ENCODE data around the gene MIDN. TPM values are rescaled to one million over a fixed set of nuclear protein-coding genes. Genes with fewer than 3 reads are reported as not detected.

MIDN gene
- total RNA-seq, 2 experiments from 2014 or later: 54.1 to 54.6 TPM

DNA sequence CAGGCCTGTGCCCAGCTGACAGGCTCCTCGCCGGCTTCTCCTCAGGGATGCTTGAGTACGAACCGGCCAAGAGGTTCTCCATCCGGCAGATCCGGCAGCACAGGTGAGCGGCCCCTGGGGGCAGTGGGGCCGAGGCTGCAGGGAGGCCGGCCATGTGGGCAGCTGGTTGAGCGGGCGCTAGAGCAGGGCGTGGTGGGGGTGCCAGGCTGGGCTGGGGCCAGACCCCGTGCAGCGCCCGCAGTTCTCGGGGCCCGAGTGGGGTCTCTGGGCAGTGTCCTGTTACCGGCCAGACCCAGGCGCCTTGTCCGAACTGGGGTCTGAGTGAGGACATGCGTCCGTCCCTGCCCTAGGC is 26.5 kb upstream of the MIDN start:
- no peak for DNase-seq
- H3K4me3 Mint-ChIP-seq: no peak overlapping the region
- ChIA-PET CTCF (interaction anchor here (1.1 to 1.5 kb wide), 2 partner anchors 21 to 23 kb away, joined by 4 read pairs; no protein-coding TSS in a partner anchor), POLR2A (no interaction called here)
- intact Hi-C loops (cut with micrococcal nuclease): no loop called here
- H3K27me3 Mint-ChIP-seq: no peaks in the 10 kb centered on the region
- no peaks in the 10 kb centered on the region for H3K36me3 Mint-ChIP-seq
- no peaks in the 10 kb centered on the region for H3K4me1 Mint-ChIP-seq (ENCODE audit: low read depth)
- H3K27ac Mint-ChIP-seq: no peak overlapping the region
- no peaks in the 10 kb centered on the region for H3K9me3 Mint-ChIP-seq

DNA sequence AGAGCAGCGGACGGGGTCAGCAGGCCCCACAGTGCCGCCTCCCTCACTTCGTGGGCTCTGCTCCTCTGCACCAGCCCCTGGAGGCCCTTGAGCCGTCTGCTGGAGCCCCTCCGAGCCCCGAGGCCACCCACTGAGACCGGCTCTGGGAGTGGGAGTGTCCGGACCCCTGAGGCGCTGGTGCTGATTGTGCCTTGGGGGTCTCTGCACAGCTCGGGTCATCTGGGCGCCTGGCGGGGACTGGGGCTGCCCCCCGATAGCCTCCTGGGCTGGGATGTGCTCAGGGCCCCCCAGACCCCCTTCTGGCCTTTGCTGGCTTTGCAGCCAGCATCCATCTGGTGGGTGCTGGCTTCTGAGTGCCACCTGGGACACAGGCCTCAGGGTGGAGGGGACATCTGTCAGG is 26.0 kb upstream of the MIDN start:
- POLR2A ChIA-PET: no interaction called here
- H3K4me3 Mint-ChIP-seq: no peak overlapping the region
- no peaks in the 10 kb centered on the region for H3K4me1 Mint-ChIP-seq (ENCODE audit: low read depth)

DNA sequence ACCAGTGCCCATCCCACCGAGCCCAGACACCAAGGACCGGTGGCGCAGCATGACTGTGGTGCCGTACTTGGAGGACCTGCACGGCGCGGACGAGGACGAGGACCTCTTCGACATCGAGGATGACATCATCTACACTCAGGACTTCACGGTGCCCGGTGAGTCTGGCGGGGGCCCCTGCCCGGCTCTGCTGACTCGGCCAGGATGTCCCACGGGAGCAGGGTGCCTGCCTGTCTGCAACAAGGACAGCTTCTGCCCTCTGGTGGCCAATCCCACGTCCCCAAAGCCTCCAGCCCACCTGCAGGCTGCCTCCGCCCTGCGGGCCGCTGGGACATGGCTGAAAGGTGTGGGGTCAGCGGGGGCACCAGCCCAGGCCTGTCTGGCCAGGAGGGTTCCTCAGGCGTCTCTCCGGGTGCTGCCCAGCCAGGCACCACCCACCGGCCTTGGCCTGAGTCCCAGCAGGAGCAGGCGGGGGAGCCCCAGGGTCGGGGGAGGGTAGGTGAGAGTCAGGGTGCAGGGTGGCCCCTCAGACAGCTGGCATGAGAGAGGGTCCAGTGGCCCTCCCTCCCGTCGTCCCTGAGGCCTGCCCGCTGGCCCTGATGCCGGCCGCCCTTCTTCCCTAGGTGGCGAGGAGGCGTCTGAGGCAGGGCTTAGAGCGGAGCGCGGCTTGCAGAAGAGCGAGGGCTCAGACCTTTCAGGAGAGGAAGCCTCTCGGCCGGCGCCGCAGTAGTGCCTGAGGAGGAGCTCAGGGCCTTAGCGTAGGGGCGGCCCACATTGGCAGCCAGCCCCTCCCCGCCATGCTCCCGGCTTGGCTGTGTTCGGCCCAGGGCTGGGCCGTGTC is 25.1 kb upstream of the MIDN start:
- Mint-ChIP-seq H3K27me3 (no peaks in the 10 kb centered on the region), H3K36me3 (peaks cover 6% of the 10 kb centered on the region), H3K9me3 (no peaks in the 10 kb centered on the region), H3K4me3 (no peak overlapping the region), H3K4me1 (ENCODE audit: low read depth) (no peaks in the 10 kb centered on the region), H3K27ac (no peak overlapping the region)
- DNase-seq: peak; percentile 51
- POLR2A ChIA-PET: no interaction called here
- intact Hi-C loops (cut with micrococcal nuclease): no loop called here
- CTCF ChIA-PET: interaction anchor here (0.6 to 1.2 kb wide), 4 partner anchors 12 to 124 kb away, joined by 3 to 4 read pairs (median 4); no protein-coding TSS in a partner anchor

More for the DNA sequence above, 26.0 kb upstream of the MIDN start:
- Mint-ChIP-seq H3K27ac (no peak overlapping the region), H3K36me3 (peaks cover 2% of the 10 kb centered on the region), H3K9me3 (no peaks in the 10 kb centered on the region), H3K27me3 (no peaks in the 10 kb centered on the region)
- intact Hi-C loops (cut with micrococcal nuclease): no loop called here
- CTCF ChIA-PET: interaction anchor here (0.6 to 1.5 kb wide), 4 partner anchors 11 to 123 kb away, joined by 3 to 4 read pairs (median 4); no protein-coding TSS in a partner anchor
- no peak for DNase-seq

DNA sequence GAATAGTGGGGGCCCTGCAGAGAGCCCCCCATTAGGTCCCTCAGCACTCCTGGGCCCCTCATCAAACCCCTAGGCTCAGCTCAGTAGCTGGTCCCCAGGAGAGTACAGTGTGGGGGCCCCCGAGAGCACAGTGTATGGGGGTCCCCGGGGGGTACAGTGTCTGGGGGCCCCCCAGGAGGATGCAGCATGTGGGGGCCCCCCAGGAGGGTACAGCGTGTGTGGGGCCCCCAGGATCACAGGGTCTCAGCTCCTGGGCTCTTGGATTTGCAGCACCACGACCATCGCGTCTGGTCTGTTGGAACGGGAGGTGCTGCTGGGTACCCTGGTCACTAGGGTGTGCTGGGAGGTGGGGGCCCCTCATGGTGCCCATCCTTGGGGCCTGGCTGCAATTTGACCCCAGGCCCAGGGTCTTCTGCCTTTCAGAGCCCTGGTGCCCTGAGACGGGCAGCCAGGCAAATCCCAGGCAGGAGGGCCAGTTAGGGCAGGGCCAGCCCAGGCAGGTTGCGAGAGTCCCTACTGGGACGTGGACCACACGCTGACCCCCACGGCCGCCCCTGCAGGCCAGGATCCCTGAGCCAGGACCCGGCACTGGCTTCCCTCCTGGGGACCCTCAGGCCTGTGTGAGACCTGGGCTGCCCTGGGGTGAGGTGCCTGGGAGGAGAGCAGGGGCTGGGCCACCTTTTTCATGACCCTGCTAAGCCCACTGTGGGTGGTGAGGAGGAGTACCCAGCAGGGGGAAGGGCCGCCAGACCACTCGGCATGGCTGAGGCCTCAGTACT is 24.1 kb upstream of the MIDN start:
- Mint-ChIP-seq H3K27me3 (no peaks in the 10 kb centered on the region), H3K9me3 (no peaks in the 10 kb centered on the region), H3K36me3 (peaks cover 7% of the 10 kb centered on the region), H3K4me1 (ENCODE audit: low read depth) (no peaks in the 10 kb centered on the region), H3K27ac (no peak overlapping the region), H3K4me3 (no peak overlapping the region)
- POLR2A ChIA-PET: no interaction called here
- DNase-seq: no peak
- CTCF ChIA-PET: interaction anchor here (1.2 kb wide), 1 partner anchor 14 kb away, joined by 4 read pairs; no protein-coding TSS in a partner anchor
- intact Hi-C loops (cut with micrococcal nuclease): no loop called here

DNA sequence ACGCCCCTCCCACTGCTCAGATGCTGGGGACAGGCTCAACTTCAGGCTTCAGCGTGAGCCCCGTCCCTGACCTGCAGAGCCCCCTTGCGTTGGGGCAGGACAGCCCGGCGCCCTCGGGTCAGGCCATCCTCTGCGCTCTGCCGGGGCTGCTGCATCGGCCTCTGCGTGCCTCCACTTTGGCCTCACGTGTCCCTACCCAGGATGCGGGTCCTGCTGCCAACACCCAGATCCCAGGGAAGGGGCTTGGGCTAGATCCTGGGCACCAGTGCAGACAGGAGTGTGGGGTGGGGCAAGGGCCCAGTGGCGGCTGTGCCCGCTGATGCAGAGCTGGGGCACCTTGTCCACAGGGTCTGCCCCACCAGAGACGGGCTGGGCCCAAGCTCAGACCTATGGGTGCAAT is 23.5 kb upstream of the MIDN start:
- POLR2A ChIA-PET: no interaction called here
- Mint-ChIP-seq H3K4me3 (no peak overlapping the region), H3K27ac (no peak overlapping the region), H3K4me1 (ENCODE audit: low read depth) (no peaks in the 10 kb centered on the region), H3K36me3 (peaks cover 7% of the 10 kb centered on the region), H3K27me3 (no peaks in the 10 kb centered on the region), H3K9me3 (no peaks in the 10 kb centered on the region)
- DNase-seq: no peak
- CTCF ChIA-PET: interaction anchor here (0.7 to 1.1 kb wide), 4 partner anchors 10 to 160 kb away, joined by 3 to 4 read pairs (median 3); no protein-coding TSS in a partner anchor
- intact Hi-C loops (cut with micrococcal nuclease): no loop called here

DNA sequence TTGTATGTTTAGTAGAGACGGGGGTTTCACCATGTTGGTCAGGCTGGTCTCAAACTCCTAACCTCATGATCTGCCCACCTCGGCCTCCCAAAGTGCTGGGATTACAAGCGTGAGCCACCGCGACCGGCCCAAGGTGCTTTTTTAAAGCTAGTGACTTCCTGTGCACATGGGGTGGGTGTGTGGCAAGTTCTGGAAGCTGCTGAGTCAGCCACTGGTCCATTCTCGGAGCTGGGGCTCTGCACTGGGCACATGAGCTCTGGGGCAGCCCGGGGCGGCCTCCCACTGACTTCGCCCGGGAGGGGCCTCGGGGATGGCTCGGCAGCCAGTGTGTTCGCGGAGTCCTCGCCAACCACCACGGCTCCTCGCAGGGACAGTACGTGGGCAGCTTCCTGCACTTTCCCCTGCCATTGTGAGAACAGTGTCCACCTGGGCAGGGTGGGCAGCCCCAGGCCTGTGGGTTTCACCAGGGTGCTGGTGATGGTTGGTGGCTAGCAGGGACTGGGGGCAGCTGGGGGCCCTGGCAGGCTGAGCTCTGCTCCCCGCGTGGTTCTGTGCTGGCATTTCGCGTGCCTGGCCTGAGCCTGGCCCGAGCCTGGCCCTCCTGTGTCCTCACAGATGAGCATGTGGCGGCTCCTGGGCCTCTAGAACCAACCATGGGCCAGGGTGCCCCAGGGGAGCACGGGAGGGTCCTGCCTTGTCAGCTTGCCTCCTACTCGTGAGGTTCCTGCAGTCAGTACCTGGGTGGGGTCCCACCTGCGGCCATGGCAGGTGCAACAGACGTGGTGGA is 22.8 kb upstream of the MIDN start:
- intact Hi-C loops (cut with micrococcal nuclease): no loop called here
- Mint-ChIP-seq H3K27me3 (no peaks in the 10 kb centered on the region), H3K9me3 (no peaks in the 10 kb centered on the region), H3K36me3 (peaks cover 7% of the 10 kb centered on the region), H3K4me1 (ENCODE audit: low read depth) (no peaks in the 10 kb centered on the region), H3K4me3 (no peak overlapping the region), H3K27ac (no peak overlapping the region)
- ChIA-PET CTCF (interaction anchor here (0.7 to 1.1 kb wide), 4 partner anchors 11 to 161 kb away, joined by 3 to 4 read pairs (median 3); no protein-coding TSS in a partner anchor), POLR2A (no interaction called here)
- no peak for DNase-seq

DNA sequence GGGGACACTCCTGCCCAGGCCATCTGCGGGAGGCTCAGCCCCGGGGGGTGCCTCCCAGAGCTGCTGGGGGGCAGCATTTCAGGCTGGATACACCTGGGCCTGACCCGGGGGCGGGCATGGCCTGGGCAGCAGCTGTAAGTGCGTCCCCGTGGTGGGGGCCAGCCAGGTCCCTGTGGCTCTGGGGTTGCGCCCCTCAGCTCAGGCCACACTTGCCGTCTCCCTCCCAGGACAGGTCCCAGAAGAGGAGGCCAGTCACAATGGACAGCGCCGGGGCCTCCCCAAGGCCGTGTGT is 22.2 kb upstream of the MIDN start:
- POLR2A ChIA-PET: no interaction called here
- Mint-ChIP-seq H3K4me1 (ENCODE audit: low read depth) (no peaks in the 10 kb centered on the region), H3K36me3 (peaks cover 7% of the 10 kb centered on the region), H3K4me3 (no peak overlapping the region), H3K27ac (no peak overlapping the region), H3K9me3 (no peaks in the 10 kb centered on the region), H3K27me3 (no peaks in the 10 kb centered on the region)
- intact Hi-C loops (cut with micrococcal nuclease): no loop called here
- no peak for DNase-seq
- CTCF ChIA-PET: interaction anchor here (1.1 kb wide), 1 partner anchor 113 kb away, joined by 3 read pairs; no protein-coding TSS in a partner anchor

DNA sequence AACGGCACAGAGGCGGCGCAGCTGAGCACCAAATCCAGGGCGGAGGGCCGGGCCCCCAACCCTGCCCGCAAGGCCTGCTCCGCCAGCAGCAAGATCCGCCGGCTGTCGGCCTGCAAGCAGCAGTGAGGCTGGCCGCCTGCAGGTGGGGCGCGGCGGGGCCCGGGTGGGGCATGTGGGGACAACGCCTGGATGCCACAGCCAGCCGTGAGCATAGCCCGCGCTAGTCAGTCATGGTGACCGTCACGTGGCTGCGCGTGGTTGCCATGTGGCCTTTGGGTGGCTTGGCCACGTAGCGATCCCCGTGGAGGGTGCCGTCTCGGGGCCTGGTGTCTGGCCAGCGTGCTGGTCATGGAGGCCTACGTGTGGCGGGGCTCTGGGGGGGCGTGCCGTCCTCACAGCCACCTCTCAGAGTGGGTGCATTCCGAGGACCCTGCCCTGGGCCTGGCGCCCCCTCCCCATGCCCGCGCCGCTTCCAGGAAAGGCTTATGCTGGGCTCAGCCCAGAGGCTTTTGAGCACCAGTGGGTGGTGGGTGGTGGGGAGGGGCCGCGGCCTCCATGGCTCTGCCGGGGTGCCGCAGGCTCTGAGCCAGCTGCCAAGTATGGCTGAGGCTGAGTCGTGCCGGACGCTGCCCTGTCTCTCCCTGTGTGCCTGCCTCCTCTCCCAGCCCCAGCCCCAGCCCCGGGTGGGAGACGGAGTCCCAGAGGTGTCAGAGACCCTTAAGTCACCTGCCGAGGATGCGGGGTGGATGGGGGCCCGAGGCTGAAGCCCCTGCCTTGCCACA is 21.7 kb upstream of the MIDN start:
- ChIA-PET POLR2A (no interaction called here), CTCF (no interaction called here)

DNA sequence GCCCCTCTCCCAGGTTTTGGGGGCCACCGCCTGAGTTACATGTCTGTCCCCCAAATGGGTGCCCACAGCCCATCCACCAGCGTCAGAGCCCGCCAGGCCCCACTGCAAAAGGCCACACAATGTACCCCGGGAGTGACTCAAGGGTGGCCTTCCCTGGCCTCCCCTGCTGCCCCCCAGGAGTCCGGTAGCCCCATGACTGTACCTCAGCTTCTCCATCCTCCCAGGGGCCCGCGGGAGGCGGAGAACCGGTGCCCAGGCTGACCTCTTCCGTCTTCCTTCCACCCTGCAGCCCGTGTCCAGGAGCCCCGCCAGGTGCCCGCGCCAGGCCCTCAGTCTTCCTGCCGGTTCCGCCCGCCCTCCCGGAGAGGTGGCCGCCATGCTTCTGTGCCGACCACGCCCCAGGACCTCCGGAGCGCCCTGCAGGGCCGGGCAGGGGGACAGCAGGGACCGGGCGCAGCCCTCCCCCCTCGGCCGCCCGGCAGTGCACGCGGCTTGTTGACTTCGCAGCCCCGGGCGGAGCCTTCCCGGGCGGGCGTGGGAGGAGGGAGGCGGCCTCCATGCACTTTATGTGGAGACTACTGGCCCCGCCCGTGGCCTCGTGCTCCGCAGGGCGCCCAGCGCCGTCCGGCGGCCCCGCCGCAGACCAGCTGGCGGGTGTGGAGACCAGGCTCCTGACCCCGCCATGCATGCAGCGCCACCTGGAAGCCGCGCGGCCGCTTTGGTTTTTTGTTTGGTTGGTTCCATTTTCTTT is 20.9 kb upstream of the MIDN start:
- Mint-ChIP-seq H3K9me3 (no peaks in the 10 kb centered on the region), H3K4me3 (no peak overlapping the region), H3K36me3 (peaks cover 7% of the 10 kb centered on the region), H3K27ac (no peak overlapping the region), H3K4me1 (ENCODE audit: low read depth) (no peaks in the 10 kb centered on the region), H3K27me3 (no peaks in the 10 kb centered on the region)
- CTCF ChIA-PET: no interaction called here
- POLR2A ChIA-PET: no interaction called here
- intact Hi-C loops (cut with micrococcal nuclease): no loop called here
- no peak for DNase-seq

More for the DNA sequence above, 21.7 kb upstream of the MIDN start:
- no peak overlapping the region for H3K4me3 Mint-ChIP-seq
- no peaks in the 10 kb centered on the region for H3K4me1 Mint-ChIP-seq (ENCODE audit: low read depth)
- intact Hi-C loops (cut with micrococcal nuclease): no loop called here
- no peaks in the 10 kb centered on the region for H3K27me3 Mint-ChIP-seq
- H3K9me3 Mint-ChIP-seq: no peaks in the 10 kb centered on the region
- peaks cover 7% of the 10 kb centered on the region for H3K36me3 Mint-ChIP-seq
- no peak overlapping the region for H3K27ac Mint-ChIP-seq
- no peak for DNase-seq

DNA sequence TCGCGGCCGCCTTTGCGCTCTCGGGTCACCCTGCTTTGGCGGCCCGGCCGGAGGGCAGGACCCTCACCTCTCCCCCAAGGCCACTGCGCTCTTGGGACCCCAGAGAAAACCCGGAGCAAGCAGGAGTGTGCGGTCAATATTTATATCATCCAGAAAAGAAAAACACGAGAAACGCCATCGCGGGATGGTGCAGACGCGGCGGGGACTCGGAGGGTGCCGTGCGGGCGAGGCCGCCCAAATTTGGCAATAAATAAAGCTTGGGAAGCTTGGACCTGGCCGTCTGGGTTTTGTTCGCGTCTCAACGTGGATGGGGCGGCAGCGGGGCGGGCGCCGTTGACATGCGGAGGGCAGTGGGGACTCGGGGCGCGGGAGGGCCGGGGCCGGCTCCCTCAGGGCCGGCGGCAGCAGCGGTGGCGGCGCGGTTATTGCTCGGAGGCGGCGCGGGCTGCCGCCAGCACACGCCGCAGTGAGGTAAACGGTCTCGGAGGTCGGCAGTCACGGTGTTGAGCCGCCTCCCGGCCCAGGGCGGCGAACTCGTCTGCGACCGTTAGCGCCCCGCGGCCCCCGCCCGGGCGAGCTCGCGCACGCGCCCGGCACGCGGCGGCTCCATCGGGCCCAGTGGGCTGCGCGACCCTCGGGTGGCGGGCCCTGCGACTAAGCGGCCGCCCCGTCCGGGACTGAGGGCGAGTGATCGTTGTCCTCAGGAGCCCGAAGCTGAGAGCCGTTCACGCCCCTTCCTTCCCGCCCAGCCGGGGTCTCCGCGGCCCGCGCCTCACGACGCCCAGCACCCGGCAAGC is 20.0 kb upstream of the MIDN start:
- no peak for DNase-seq
- H3K4me3 Mint-ChIP-seq: no peak overlapping the region
- CTCF ChIA-PET: no interaction called here
- H3K9me3 Mint-ChIP-seq: no peaks in the 10 kb centered on the region
- intact Hi-C loops (cut with micrococcal nuclease): no loop called here
- POLR2A ChIA-PET: no interaction called here
- H3K27ac Mint-ChIP-seq: no peak overlapping the region
- no peaks in the 10 kb centered on the region for H3K27me3 Mint-ChIP-seq
- peaks cover 7% of the 10 kb centered on the region for H3K36me3 Mint-ChIP-seq
- no peaks in the 10 kb centered on the region for H3K4me1 Mint-ChIP-seq (ENCODE audit: low read depth)
